Prostate gland (tissue), 2 donors: ENCODE results near the gene S100A12. TPM values are rescaled to one million over a fixed set of nuclear protein-coding genes. Genes with fewer than 3 reads are reported as not detected.

ENCODE experiments used
- DNase-seq: peaks from one replicate; pipeline ENCODE4 v3.0.0-alpha.2; 2019; ENCODE audit warnings: low spot score
- H3K27ac ChIP-seq, 2 donors: fragments of 200-600 bp; sonication (generic); 2 replicates each; pipeline ENCODE4 v1.5.1; 2017 to 2019
- H3K27me3 ChIP-seq: fragments of 200-600 bp; sonication (generic); replicated peaks from 2 replicates; pipeline ENCODE4 v1.5.1; 2019; ENCODE audit not compliant: insufficient read depth
- H3K36me3 ChIP-seq, 2 donors: fragments of 200-600 bp; sonication (generic); 1 replicate in 1 of 2; 2 replicates in 1 of 2; pipeline versions ENCODE4 v1.5.1 to v1.8.1; 2017 to 2019
- H3K4me1 ChIP-seq: fragments of 200-600 bp; sonication (generic); replicated peaks from 2 replicates; pipeline ENCODE4 v1.5.1; 2019
- H3K4me3 ChIP-seq, 2 donors: fragments of 200-600 bp; sonication (generic); 2 replicates each; pipeline ENCODE4 v1.5.1; 2017 to 2019
- H3K9me3 ChIP-seq: fragments of 200-600 bp; sonication (generic); 2 replicates; pipeline ENCODE4 v1.5.1; 2017
- POLR2A ChIP-seq: fragments of 450-650 bp; IDR thresholded peaks from one replicate; pipeline ENCODE4 v1.6.1; 2016; ENCODE audit warnings: antibody characterized with exemption, mild to moderate bottlenecking
- POLR2AphosphoS5 ChIP-seq: sonication (generic); formaldehyde crosslinking; IDR thresholded peaks from one replicate; pipeline ENCODE4 v1.6.1; 2017; ENCODE audit warnings: antibody characterized with exemption
- WGBS: methylation state at CpG from one replicate; pipeline ENCODE4 v1.1.5; 2018; 5-methylcytosine and 5-hydroxymethylcytosine counted together
- intact Hi-C: fragments of 100-400 bp; cut with DNase I; formaldehyde crosslinking; loops from one replicate; pipeline ENCODE4 v1.14.2; 2022
- total RNA-seq, 2 donors: library from RNA; depleted of rRNA; stranded (reverse); fragments of >200 nt; gene quantifications; one replicate each; pipeline ENCODE4 v1.1.0, GENCODE V29; 2016
- TF ChIP-seq, protein P1 (sequence below), 4 experiments: fragments of 200-600 bp in 2 of 4; fragments of 450-650 bp in 2 of 4; sonication (generic) in 2 of 4; IDR thresholded peaks; 1 replicate in 3 of 4; 2 replicates in 1 of 4; pipeline ENCODE4 v1.5.1; 2016 to 2019; ENCODE audit warnings: antibody characterized with exemption in 4 of 4, mild to moderate bottlenecking in 2 of 4, moderate library complexity in 2 of 4

The S100A12 gene
- total RNA-seq, 2 donors from 2014 or later, result not detected

GRCh38 chr1:153342178-153342577, 33.2 kb downstream of the S100A12 start:
- no peak for TF ChIP-seq POLR2A
- no peak for TF ChIP-seq POLR2AphosphoS5
- TF ChIP-seq, protein P1, sequence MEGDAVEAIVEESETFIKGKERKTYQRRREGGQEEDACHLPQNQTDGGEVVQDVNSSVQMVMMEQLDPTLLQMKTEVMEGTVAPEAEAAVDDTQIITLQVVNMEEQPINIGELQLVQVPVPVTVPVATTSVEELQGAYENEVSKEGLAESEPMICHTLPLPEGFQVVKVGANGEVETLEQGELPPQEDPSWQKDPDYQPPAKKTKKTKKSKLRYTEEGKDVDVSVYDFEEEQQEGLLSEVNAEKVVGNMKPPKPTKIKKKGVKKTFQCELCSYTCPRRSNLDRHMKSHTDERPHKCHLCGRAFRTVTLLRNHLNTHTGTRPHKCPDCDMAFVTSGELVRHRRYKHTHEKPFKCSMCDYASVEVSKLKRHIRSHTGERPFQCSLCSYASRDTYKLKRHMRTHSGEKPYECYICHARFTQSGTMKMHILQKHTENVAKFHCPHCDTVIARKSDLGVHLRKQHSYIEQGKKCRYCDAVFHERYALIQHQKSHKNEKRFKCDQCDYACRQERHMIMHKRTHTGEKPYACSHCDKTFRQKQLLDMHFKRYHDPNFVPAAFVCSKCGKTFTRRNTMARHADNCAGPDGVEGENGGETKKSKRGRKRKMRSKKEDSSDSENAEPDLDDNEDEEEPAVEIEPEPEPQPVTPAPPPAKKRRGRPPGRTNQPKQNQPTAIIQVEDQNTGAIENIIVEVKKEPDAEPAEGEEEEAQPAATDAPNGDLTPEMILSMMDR (IDR thresholded peaks at IDR 0.05), result no peak
- Histone ChIP-seq H3K27ac (no peak overlapping the region), H3K36me3 (no peaks in the 10 kb centered on the region), H3K9me3 (no peaks in the 10 kb centered on the region), H3K4me3 (no peak overlapping the region), H3K4me1 (no peaks in the 10 kb centered on the region), H3K27me3 (no peaks in the 10 kb centered on the region)
- DNase-seq, result no peak
- intact Hi-C loops, result no loop called here
- 83% methylated on average over 3 of the region's 3 CpGs for WGBS

- H3K27me3 ChIP-seq, result no peaks in the 10 kb centered on the region
- 96% methylated on average over 4 of the region's 4 CpGs for WGBS
- no peak overlapping the region for H3K27ac ChIP-seq
- no peak for DNase-seq
- TF ChIP-seq POLR2A (no peak), POLR2AphosphoS5 (no peak)
- TF ChIP-seq, protein P1 (IDR thresholded peaks at IDR 0.05), result no peak
- no peaks in the 10 kb centered on the region for H3K36me3 ChIP-seq
- no peaks in the 10 kb centered on the region for H3K9me3 ChIP-seq
- intact Hi-C loops, result no loop called here
- no peaks in the 10 kb centered on the region for H3K4me1 ChIP-seq
- no peak overlapping the region for H3K4me3 ChIP-seq
Measured at GRCh38 chr1:153341431-153341934, 33.9 kb downstream of the S100A12 start.

- H3K4me1 ChIP-seq, result no peaks in the 10 kb centered on the region
- H3K4me3 ChIP-seq, result no peak overlapping the region
- 86% methylated on average over 10 of the region's 10 CpGs for WGBS
- H3K27me3 ChIP-seq, result no peaks in the 10 kb centered on the region
- H3K27ac ChIP-seq, result no peak overlapping the region
- no peak for DNase-seq
- TF ChIP-seq POLR2A (no peak), POLR2AphosphoS5 (no peak)
- TF ChIP-seq, protein P1 (IDR thresholded peaks at IDR 0.05), result no peak
- intact Hi-C loops, result no loop called here
- H3K9me3 ChIP-seq, result no peaks in the 10 kb centered on the region
- no peaks in the 10 kb centered on the region for H3K36me3 ChIP-seq
Measured at GRCh38 chr1:153340356-153340755, 35.1 kb downstream of the S100A12 start.

GRCh38 chr1:153339802-153340201, 35.6 kb downstream of the S100A12 start:
- intact Hi-C loops, result no loop called here
- Histone ChIP-seq H3K4me1 (no peaks in the 10 kb centered on the region), H3K27ac (no peak overlapping the region), H3K9me3 (no peaks in the 10 kb centered on the region), H3K4me3 (no peak overlapping the region), H3K36me3 (no peaks in the 10 kb centered on the region), H3K27me3 (no peaks in the 10 kb centered on the region)
- no peak for TF ChIP-seq POLR2AphosphoS5
- TF ChIP-seq POLR2A, result no peak
- no peak for DNase-seq
- WGBS, result 65% methylated on average over 6 of the region's 6 CpGs

- no peaks in the 10 kb centered on the region for H3K4me1 ChIP-seq
- H3K27ac ChIP-seq, result no peak overlapping the region
- TF ChIP-seq POLR2AphosphoS5 (no peak), POLR2A (no peak)
- TF ChIP-seq, protein P1 (IDR thresholded peaks at IDR 0.05), result no peak
- no peaks in the 10 kb centered on the region for H3K27me3 ChIP-seq
- WGBS, result 81% methylated on average over 8 of the region's 8 CpGs
- DNase-seq, result no peak
- no peaks in the 10 kb centered on the region for H3K9me3 ChIP-seq
- intact Hi-C loops, result no loop called here
- no peaks in the 10 kb centered on the region for H3K36me3 ChIP-seq
- H3K4me3 ChIP-seq, result no peak overlapping the region
Measured at GRCh38 chr1:153337980-153338853, 37.2 kb downstream of the S100A12 start.
